ENCODE measurements around the gene RTBDN. TPM values are rescaled to one million over a fixed set of nuclear protein-coding genes. Genes with fewer than 3 reads are reported as not detected.

The RTBDN gene
- total and polyA plus RNA-seq, 2 of the 8 experiments (the other 6 are each of a cell fraction or from before 2014, with no cell fraction given) = 4.0 to 4.8 TPM

DNA sequence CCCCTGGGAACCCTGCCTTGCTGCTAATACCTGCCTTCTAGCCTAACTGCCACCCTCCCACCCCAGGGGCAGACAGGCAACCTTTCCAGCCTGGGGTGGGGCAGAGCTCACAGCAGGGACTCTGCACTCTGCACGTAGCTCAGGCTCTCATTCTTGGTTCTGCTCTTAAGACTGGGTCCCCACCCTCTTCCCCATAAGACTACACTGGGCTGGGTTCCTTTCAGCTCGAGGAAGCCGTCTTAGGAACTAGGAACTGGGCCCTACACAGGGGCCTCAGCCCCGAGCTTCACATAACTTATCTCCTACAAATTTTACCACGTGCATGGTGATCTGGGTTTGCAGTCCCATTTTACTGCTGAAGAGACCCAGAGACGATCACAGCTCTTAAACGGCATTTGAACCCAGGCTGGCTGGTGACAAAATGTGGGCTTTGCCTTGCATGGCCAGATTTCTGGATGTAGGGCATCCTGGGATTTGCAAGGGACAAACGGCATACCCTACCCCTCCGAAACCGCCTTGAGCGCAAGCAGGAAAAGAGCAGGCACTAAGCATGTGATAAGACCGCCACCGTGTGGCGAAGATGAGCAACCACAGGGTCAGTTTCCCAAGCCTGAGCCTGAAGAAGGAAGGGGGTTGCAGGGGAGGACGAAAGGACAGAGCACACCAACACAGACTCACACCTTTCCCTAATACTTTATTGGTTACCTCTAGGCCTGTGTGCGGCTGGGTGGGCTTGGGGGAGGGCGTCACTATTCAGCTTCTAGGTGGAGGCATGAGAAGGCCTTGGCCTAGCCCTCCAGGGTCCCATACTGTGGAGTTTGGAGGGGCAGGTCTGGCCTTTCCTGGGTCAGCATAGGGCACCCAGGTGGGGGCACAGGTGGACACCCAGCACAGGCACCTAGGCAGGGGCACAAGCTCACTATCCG lies 38.0 kb downstream of the RTBDN start (continued):
- peak; percentile 8; the same call in 1 of the 2 replicates for TF ChIP-seq SP1 (IDR thresholded peaks at IDR 0.05; ENCODE audit: low read depth, low read length)
- TF ChIP-seq YY1 (IDR thresholded peaks at IDR 0.05; ENCODE audit: low read depth, low read length) = no peak
- TF ChIP-seq JUND (IDR thresholded peaks at IDR 0.05; ENCODE audit: low read length) = peak; percentile 65; the same call in 1 of the 2 replicates
- peak; percentile 92 to 99 (median 98) for TF ChIP-seq CTCF (IDR thresholded peaks at IDR 0.05; ENCODE audit: control extremely low read depth in 1 of 3, insufficient read depth in 1 of 3, low read depth in 1 of 3, low read length in 3 of 3)
- 0 out of 2 replicates have a peak, but pooled peaks have one; percentile 32 for TF ChIP-seq TEAD4 (IDR thresholded peaks at IDR 0.05; ENCODE audit: low read depth, low read length)
- no peak; a peak in 1 of 3 replicates for TF ChIP-seq POLR2A (IDR thresholded peaks at IDR 0.05; ENCODE audit: control extremely low read depth in 1 of 2, low read depth in 2 of 2, low read length in 2 of 2)
- no peak for TF ChIP-seq SRF (IDR thresholded peaks at IDR 0.05; ENCODE audit: low read depth, low read length)
- peak; percentile 84; the same call in 1 of the 2 replicates for TF ChIP-seq GTF2F1 (IDR thresholded peaks at IDR 0.05; ENCODE audit: borderline replicate concordance, low read depth, low read length)
- no peak for TF ChIP-seq PHF8 (conservative IDR thresholded peaks at IDR 0.05; ENCODE audit: low read depth, low read length)
- TF ChIP-seq, protein P1, sequence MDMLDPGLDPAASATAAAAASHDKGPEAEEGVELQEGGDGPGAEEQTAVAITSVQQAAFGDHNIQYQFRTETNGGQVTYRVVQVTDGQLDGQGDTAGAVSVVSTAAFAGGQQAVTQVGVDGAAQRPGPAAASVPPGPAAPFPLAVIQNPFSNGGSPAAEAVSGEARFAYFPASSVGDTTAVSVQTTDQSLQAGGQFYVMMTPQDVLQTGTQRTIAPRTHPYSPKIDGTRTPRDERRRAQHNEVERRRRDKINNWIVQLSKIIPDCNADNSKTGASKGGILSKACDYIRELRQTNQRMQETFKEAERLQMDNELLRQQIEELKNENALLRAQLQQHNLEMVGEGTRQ (IDR thresholded peaks at IDR 0.05; ENCODE audit: low read length) = peak; percentile 34; the same call in 1 of the 2 replicates
- peak; percentile 32; the same call in 1 of the 2 replicates for TF ChIP-seq TBP (IDR thresholded peaks at IDR 0.05; ENCODE audit: low read depth, low read length)
- no peak for TF ChIP-seq EZH2 (IDR thresholded peaks at IDR 0.05; ENCODE audit: low read depth, low read length, severe bottlenecking)
- TF ChIP-seq POU5F1 (IDR thresholded peaks at IDR 0.05; ENCODE audit: low read depth, low read length) = no peak
- peak; percentile 67 for TF ChIP-seq ATF2 (IDR thresholded peaks at IDR 0.05; ENCODE audit: low read length)
- no peak for TF ChIP-seq SUZ12 (IDR thresholded peaks at IDR 0.05; ENCODE audit: low read length)

Measured in H1 (cell line).